Muscle layer of duodenum (tissue), 2 donors: ENCODE data around the gene SMCO3.

Source experiments
- H3K27ac ChIP-seq: one replicate; pipeline ENCODE4 v1.7.0; 2013; ENCODE audit warnings: mild to moderate bottlenecking, low read length
- H3K27me3 ChIP-seq: one replicate; pipeline ENCODE4 v1.7.0; 2013; ENCODE audit warnings: low read depth, mild to moderate bottlenecking, control low read depth, low read length
- H3K36me3 ChIP-seq, 2 donors: one replicate each; pipeline ENCODE4 v1.7.0; 2013; ENCODE audit warnings: low read length in 2 of 2, control low read depth in 1 of 2, mild to moderate bottlenecking in 1 of 2; ENCODE audit not compliant: insufficient read depth in 2 of 2, control insufficient read depth in 1 of 2
- H3K4me1 ChIP-seq, 2 donors: one replicate each; pipeline ENCODE4 v1.7.0; 2013; ENCODE audit warnings: low read length in 2 of 2, mild to moderate bottlenecking in 2 of 2, control low read depth in 1 of 2, moderate library complexity in 1 of 2; ENCODE audit not compliant: insufficient read depth in 2 of 2, control insufficient read depth in 1 of 2
- H3K4me3 ChIP-seq, 2 donors: one replicate each; pipeline ENCODE4 v1.7.0; 2013; ENCODE audit warnings: low read length in 2 of 2, low read depth in 1 of 2, mild to moderate bottlenecking in 1 of 2
- H3K9me3 ChIP-seq, 2 donors: one replicate each; pipeline ENCODE4 v1.7.0; 2013; ENCODE audit warnings: low read length in 2 of 2, control low read depth in 1 of 2, mild to moderate bottlenecking in 1 of 2; ENCODE audit not compliant: control insufficient read depth in 1 of 2
- donor health status: healthy.

The SMCO3 gene

DNA sequence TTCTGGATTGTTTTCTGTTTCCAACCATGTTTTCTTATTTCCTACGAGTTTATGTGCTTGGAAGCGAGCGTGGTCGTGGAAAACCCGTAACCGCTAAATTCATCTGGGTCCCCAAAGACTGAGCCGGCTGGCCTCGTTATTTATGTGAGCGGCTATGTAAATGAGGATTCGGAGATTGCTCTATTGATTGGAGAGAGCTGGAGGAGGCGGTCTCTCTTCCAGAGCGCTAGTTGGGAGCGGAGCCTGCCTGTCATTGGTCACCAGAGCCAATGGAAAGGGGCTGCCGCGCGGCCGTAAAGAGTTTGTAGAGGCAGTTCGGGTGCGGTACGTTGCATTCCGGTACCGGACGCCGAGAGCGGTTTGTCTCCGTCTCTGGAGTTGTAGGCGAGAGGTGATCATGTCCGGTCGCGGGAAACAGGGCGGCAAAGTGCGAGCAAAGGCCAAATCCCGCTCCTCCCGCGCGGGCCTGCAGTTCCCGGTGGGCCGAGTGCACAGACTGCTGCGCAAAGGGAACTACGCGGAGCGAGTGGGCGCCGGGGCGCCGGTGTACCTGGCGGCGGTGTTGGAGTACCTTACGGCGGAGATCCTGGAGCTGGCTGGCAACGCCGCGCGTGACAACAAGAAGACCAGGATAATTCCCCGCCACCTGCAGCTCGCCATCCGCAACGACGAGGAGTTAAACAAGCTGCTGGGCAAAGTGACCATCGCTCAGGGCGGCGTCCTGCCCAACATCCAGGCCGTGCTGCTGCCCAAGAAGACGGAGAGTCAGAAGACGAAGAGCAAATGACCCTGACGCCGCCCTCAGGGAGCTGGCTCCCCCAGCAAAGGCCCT is 39.7 kb downstream of the SMCO3 start:
- Histone ChIP-seq H3K9me3 (no peaks in the 10 kb centered on the region), H3K36me3 (peaks cover 0 to 10% of the 10 kb centered on the region in 2 donors), H3K4me1 (no peaks in the 10 kb centered on the region), H3K4me3 (peak overlapping the region; percentile 83 to 90), H3K27me3 (no peaks in the 10 kb centered on the region), H3K27ac (peak overlapping the region; percentile 95)

GRCh38 chr12:14773685-14774073 is 40.3 kb downstream of the SMCO3 start:
- H3K27me3 ChIP-seq: no peaks in the 10 kb centered on the region
- H3K9me3 ChIP-seq: no peaks in the 10 kb centered on the region
- peak overlapping the region; percentile 95 for H3K27ac ChIP-seq
- peaks cover 0 to 4% of the 10 kb centered on the region in 2 donors for H3K4me1 ChIP-seq
- H3K4me3 ChIP-seq: peak overlapping the region; percentile 83 to 90
- peaks cover 0 to 10% of the 10 kb centered on the region in 2 donors for H3K36me3 ChIP-seq

DNA sequence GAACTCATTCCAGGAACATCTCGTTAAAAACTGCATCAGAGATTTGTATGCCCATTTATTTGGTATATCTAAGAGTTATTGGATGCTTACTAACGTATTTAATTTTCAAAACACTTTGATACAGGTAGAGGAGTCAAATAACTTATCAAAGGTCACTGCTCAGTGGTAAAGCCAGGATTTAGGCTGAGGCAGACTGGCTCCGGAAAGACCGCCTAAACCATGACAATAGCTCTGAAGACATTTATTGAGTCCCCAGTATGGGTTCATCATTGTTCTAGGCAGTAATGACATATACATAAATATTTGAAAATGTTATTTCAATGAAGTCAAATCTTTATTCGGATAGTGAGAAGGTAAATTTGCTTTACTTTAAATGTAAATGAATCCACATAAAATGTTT is 41.0 kb downstream of the SMCO3 start:
- Histone ChIP-seq H3K4me1 (peaks cover 0 to 11% of the 10 kb centered on the region in 2 donors), H3K27me3 (no peaks in the 10 kb centered on the region), H3K27ac (no peak overlapping the region), H3K36me3 (peaks cover 0 to 10% of the 10 kb centered on the region in 2 donors), H3K9me3 (no peaks in the 10 kb centered on the region), H3K4me3 (no peak overlapping the region)

DNA sequence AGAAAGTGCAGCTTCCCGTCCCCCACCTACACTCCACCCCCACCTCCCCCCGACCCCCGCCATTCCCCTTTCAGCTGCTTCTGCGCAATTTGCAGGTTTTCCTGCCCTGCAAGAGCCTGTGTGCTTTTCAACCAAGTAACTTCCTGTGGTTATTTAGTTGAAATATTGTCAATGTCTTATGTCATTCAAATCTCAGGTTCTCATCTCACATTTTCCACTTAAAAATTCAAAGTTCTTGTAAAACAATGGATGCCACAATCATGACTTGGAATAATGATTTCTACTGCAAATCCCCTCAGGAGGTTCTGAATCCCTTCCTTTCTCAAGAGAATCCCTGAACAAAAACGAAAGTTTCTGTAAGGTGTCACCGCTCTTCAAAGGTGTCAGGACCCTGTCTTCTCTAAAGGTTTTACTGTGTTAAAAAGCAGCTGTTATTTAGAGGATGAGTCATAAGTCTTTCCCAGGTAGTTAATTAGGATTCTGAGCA is 42.3 kb downstream of the SMCO3 start:
- H3K4me1 ChIP-seq: peaks cover 0 to 12% of the 10 kb centered on the region in 2 donors
- H3K4me3 ChIP-seq: no peak overlapping the region
- H3K36me3 ChIP-seq: peaks cover 0 to 10% of the 10 kb centered on the region in 2 donors
- no peaks in the 10 kb centered on the region for H3K27me3 ChIP-seq
- peak overlapping the region; percentile 100 for H3K27ac ChIP-seq
- H3K9me3 ChIP-seq: no peaks in the 10 kb centered on the region

DNA sequence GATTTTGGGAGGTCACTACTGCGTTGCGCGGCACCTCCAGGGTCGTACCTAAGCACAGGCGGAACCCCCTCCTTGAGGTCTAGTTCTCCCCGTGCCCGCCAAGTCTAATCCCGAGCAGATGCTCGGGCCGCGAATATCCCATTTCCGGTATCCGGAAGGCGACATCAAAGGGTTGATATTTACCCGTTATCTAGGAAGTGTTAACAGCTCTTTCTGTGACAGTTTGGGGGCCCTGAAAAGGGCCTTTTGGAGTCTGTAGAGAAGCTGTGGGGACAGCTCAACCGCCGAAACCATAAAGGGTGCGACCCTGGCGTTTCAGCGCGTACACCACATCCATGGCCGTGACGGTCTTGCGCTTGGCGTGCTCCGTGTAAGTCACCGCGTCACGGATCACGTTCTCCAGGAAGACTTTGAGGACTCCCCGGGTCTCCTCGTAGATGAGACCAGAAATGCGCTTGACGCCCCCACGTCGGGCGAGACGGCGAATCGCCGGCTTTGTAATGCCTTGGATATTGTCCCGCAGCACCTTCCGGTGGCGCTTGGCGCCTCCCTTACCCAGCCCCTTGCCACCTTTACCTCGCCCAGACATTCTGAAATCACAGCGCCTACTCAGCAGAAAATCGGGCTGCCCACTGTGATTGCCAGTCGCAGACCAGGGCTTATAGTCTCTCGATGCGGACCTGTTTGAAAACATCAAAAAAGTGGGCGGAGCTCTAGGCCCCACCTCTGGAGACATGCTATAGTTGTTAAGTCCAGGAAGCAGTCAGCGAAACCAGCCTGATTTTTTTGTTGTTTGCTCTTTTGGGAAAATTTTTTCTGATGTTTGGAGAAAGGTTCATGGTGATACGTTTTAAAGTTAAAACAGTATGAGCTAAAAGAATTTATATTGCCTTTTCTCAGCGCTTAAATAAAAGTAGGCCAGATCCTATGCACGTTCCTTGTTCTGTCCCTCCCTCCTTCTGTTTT is 43.2 kb downstream of the SMCO3 start:
- Histone ChIP-seq H3K27ac (peak overlapping the region; percentile 100), H3K27me3 (no peaks in the 10 kb centered on the region), H3K9me3 (no peaks in the 10 kb centered on the region), H3K36me3 (peaks cover 0 to 10% of the 10 kb centered on the region in 2 donors), H3K4me1 (peaks cover 0 to 12% of the 10 kb centered on the region in 2 donors), H3K4me3 (peak overlapping the region; percentile 89 to 98)

- Histone ChIP-seq H3K4me1 (peaks cover 0 to 12% of the 10 kb centered on the region in 2 donors), H3K36me3 (peaks cover 0 to 7% of the 10 kb centered on the region in 2 donors)
These were observed 44.0 kb downstream of the SMCO3 start for GRCh38 chr12:14769969-14770495.

DNA sequence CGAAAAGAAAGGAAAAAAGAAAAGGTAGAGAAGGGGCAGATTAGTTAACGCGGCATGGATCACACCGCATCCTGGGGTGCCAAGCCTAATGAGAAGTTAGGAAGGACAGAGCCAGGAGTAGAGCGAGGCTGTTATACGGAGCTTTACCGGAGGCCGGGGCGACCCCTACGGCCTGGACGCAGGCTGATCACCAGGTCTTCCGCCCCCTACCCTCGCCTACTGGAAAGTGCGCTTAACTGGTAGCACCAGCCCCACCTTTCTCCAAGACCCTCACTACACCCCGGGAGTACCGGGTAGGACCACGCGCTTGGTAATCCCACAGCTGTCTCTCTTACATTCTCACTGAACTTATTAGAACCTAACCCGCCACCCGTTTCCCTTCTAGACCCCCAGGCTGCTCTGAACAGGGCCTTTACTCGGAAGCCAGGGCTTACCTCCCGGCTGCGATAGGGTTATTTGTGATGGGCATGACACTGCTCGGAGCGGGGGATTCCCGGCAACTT is 44.5 kb downstream of the SMCO3 start:
- H3K36me3 ChIP-seq: peaks cover 0 to 3% of the 10 kb centered on the region in 2 donors
- H3K27me3 ChIP-seq: no peaks in the 10 kb centered on the region
- H3K27ac ChIP-seq: peak overlapping the region; percentile 100
- peaks cover 0 to 12% of the 10 kb centered on the region in 2 donors for H3K4me1 ChIP-seq
- H3K9me3 ChIP-seq: no peaks in the 10 kb centered on the region
- H3K4me3 ChIP-seq: peak overlapping the region; percentile 89 to 98

More at GRCh38 chr12:14769969-14770495, 44.0 kb downstream of the SMCO3 start:
- Histone ChIP-seq H3K4me3 (peak overlapping the region; percentile 89 to 98), H3K27me3 (no peaks in the 10 kb centered on the region), H3K9me3 (no peaks in the 10 kb centered on the region), H3K27ac (peak overlapping the region; percentile 100)

DNA sequence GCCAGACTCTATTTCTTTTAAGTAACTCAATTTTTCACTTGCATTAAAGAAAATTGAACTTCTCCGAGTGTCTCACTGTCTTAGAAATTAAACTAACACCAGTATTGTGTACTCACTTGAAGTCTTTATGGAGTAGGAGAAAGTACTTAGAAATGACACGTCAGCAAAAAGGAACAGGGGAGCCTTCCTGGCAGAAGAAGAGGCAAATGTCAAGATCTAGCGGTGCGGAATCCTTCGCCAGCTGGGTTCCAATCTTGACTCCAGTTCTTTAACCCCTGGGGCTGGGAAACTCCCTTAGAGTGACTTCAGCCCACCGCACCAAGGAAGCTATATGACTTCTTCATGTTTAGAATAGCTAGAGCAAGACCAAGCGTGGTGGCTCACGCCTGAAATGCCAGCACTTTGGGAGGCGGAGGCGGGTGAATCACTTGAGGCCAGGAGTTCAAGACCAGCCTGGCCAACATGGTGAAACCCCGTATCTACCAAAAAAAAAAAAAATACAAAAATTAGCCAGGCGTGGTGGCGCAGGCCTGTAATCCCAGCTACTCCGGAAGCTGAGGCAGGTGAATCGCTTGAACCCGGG is 45.1 kb downstream of the SMCO3 start:
- peaks cover 0 to 3% of the 10 kb centered on the region in 2 donors for H3K36me3 ChIP-seq
- H3K27ac ChIP-seq: peak overlapping the region; percentile 100
- H3K4me3 ChIP-seq: peak overlapping the region; percentile 89 to 98
- H3K9me3 ChIP-seq: no peaks in the 10 kb centered on the region
- H3K27me3 ChIP-seq: no peaks in the 10 kb centered on the region
- peaks cover 0 to 12% of the 10 kb centered on the region in 2 donors for H3K4me1 ChIP-seq

- no peak overlapping the region for H3K4me3 ChIP-seq
- no peak overlapping the region for H3K27ac ChIP-seq
- H3K4me1 ChIP-seq: peaks cover 0 to 12% of the 10 kb centered on the region in 2 donors
- H3K36me3 ChIP-seq: peaks cover 0 to 3% of the 10 kb centered on the region in 2 donors
- H3K27me3 ChIP-seq: no peaks in the 10 kb centered on the region
- H3K9me3 ChIP-seq: no peaks in the 10 kb centered on the region
These were observed 46.4 kb downstream of the SMCO3 start for GRCh38 chr12:14767617-14768016.

DNA sequence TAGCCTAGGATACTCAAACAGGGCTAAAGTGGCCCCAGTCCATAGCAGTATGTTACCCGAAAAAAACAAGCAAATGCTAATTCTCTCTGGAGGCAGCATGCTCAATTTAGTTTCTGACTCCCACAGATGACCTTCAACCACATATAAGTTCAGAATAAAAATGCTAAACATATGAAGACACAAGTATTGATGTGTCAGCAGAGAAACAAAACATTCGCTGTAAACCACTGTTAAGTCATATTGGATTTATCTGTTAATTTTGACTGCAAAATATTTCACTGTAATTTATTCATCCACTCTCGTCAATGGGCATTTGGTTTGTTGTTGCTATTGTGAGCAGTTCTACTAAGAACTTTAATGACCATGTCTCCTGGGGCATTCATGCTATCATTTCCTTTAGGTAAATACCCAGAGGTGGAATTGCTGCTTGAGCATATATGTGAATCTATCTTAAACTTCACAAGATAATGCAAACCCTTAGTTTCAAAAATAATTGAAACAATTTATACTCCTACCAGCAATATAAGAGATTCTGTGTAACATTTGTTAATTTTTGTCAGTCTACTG is 47.2 kb downstream of the SMCO3 start:
- H3K36me3 ChIP-seq: peaks cover 0 to 3% of the 10 kb centered on the region in 2 donors
- peaks cover 0 to 12% of the 10 kb centered on the region in 2 donors for H3K4me1 ChIP-seq
- H3K27ac ChIP-seq: no peak overlapping the region
- H3K9me3 ChIP-seq: no peaks in the 10 kb centered on the region
- H3K27me3 ChIP-seq: no peaks in the 10 kb centered on the region
- H3K4me3 ChIP-seq: no peak overlapping the region
